HL-60 (cell line): ENCODE measurements around the gene F13B.

Source experiments
- DNase-seq, 2 experiments: peaks; one replicate each; pipeline ENCODE4 v3.0.0-alpha.2; 2010 to 2020; ENCODE audit warnings: low read depth in 1 of 2, low spot score in 1 of 2
- H3K27ac ChIP-seq: fragments of 250-450 bp; sonication (Bioruptor Pico); replicated peaks from 2 replicates; pipeline ENCODE4 v1.5.1; 2020; ENCODE audit warnings: mild to moderate bottlenecking, moderate library complexity
- H3K27me3 ChIP-seq: fragments of 250-450 bp; sonication (Bioruptor Pico); 2 replicates; pipeline ENCODE4 v1.5.1; 2021; ENCODE audit warnings: mild to moderate bottlenecking, moderate library complexity; ENCODE audit not compliant: insufficient read depth, poor library complexity, severe bottlenecking
- H3K4me3 ChIP-seq: replicated peaks from 2 replicates; pipeline ENCODE4 v1.5.1; 2011; ENCODE audit warnings: mild to moderate bottlenecking, control low read depth, low read length; ENCODE audit not compliant: insufficient read depth
- CTCF ChIP-seq: IDR thresholded peaks from one replicate; pipeline ENCODE4 v1.5.1; 2011; ENCODE audit warnings: low read length, control low read depth, inconsistent platforms; ENCODE audit not compliant: insufficient read depth
- GABPA ChIP-seq: IDR thresholded peaks from 2 replicates; pipeline ENCODE4 v1.6.1; 2012; ENCODE audit warnings: low read depth
- POLR2AphosphoS5 ChIP-seq: IDR thresholded peaks from 2 replicates; pipeline ENCODE4 v1.6.1; 2012; ENCODE audit warnings: low read depth
- REST ChIP-seq: IDR thresholded peaks from 2 replicates; pipeline ENCODE4 v1.6.1; 2012; ENCODE audit warnings: low read depth; ENCODE audit not compliant: insufficient replicate concordance
- SPI1 ChIP-seq: IDR thresholded peaks from 2 replicates; pipeline ENCODE4 v1.6.1; 2012; ENCODE audit warnings: low read depth, mild to moderate bottlenecking, borderline replicate concordance

The F13B gene

DNA sequence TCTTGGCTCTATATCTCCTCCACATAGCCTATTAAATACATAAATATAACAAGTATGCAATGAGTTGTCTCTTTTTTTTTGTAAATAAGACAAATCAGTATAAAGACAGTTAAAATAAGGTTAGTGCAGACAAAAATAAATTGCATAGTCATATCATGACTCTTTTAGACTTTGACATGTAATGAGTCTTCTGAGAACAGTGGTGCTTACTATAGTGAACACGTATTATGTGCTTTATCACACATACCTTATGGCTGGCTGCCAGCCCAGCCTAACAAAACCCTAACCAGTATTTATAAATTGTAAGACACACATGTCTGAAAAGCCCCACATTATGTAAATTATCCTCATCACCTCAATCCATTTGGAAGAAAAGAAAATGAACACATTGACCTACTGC, 29.1 kb upstream of the F13B start:
- H3K4me3 ChIP-seq, result no peak overlapping the region
- DNase-seq, result no peak
- H3K27ac ChIP-seq, result no peak overlapping the region
- no peaks in the 10 kb centered on the region for H3K27me3 ChIP-seq
- no peak for TF ChIP-seq REST
- TF ChIP-seq SPI1, result no peak
- no peak for TF ChIP-seq POLR2AphosphoS5
- TF ChIP-seq GABPA, result no peak
- no peak for TF ChIP-seq CTCF

DNA sequence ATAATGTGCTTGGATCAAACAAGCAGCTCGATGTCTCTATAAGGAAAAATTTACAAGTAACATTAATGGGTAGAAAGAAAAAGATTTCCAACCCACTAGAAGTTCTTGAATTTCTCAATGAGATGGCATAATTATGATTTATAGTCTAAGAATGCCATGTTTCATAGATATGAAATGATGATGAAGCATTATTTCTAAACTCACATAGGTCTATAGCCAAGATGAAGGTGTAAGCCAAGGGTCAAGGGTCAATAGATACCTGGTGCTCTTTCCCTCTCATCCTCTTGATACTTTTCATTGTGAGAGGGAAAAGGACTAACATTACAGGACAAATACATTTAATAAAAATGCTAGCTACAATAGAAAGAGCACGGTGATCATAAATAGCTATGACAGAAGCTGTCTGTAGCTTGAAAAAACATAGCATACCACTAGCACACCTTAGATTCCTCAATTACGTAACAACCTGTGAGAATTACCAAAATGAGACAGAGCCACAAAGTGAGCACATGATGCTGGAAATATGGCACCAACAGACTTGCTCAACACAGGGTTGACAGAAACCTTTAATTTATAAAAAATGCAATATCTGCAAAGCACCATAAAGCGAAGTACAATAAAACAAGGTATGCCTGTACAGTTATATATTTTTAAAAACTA, 26.3 kb upstream of the F13B start:
- no peak overlapping the region for H3K27ac ChIP-seq
- no peak for TF ChIP-seq SPI1
- no peak for TF ChIP-seq POLR2AphosphoS5
- TF ChIP-seq REST, result no peak
- TF ChIP-seq GABPA, result no peak
- TF ChIP-seq CTCF, result no peak
- H3K27me3 ChIP-seq, result no peaks in the 10 kb centered on the region
- no peak overlapping the region for H3K4me3 ChIP-seq
- DNase-seq, result peak; percentile 20 to 28

DNA sequence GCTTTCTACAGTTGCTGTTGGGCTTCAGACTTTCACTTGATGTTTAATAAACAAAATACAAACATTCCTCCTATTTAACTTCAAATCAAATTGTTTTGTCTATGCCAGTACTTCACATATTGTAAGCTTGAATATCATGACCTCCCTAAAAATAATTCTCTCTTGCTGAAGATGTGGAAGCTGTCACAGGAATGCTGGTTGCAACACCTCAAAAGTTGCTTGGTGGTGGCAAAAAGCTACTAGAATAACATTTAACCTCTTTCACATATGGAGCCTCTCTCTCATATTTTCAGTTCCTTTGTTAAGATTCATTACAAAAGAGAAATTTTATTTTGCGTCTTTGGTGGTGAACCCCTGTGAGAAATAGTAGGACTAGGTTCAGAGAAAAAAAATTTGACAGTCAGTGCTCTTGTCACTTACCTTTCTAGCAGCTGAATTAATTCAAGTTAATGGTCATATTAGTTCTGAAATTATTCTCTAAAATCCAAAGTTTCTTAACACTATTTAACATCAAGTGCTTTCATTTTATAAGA, 25.5 kb upstream of the F13B start:
- DNase-seq, result no peak
- TF ChIP-seq GABPA, result no peak
- TF ChIP-seq POLR2AphosphoS5, result no peak
- TF ChIP-seq REST, result no peak
- TF ChIP-seq CTCF, result no peak
- TF ChIP-seq SPI1, result no peak
- no peak overlapping the region for H3K4me3 ChIP-seq
- no peak overlapping the region for H3K27ac ChIP-seq
- H3K27me3 ChIP-seq, result no peaks in the 10 kb centered on the region
